HepG2 (cell line): ENCODE data around the gene TMEM127. TPM values are rescaled to one million over a fixed set of nuclear protein-coding genes. Genes with fewer than 3 reads are reported as not detected.

Experiments used
- AHDC1 ChIP-seq: sonication (generic); formaldehyde crosslinking; IDR thresholded peaks from 2 replicates; pipeline ENCODE4 v1.5.1; 2020; ENCODE audit warnings: mild to moderate bottlenecking, missing genetic modification reagents, borderline replicate concordance
- BORCS8-MEF2B ChIP-seq: sonication (generic); formaldehyde crosslinking; IDR thresholded peaks from 2 replicates; pipeline ENCODE4 v1.8.0; 2022; ENCODE audit warnings: mild to moderate bottlenecking, missing genetic modification reagents
- CCDC6 ChIP-seq: sonication (generic); formaldehyde crosslinking; IDR thresholded peaks from 2 replicates; pipeline ENCODE4 v1.8.1; 2022; ENCODE audit warnings: mild to moderate bottlenecking, missing genetic modification reagents, moderate library complexity
- FOSL1 ChIP-seq: sonication (generic); formaldehyde crosslinking; IDR thresholded peaks from 2 replicates; pipeline ENCODE4 v1.9.0; 2021; ENCODE audit warnings: missing genetic modification reagents, borderline replicate concordance
- FOXO1 ChIP-seq: sonication (generic); formaldehyde crosslinking; IDR thresholded peaks from 2 replicates; pipeline ENCODE4 v1.4.0; 2020; ENCODE audit warnings: missing genetic modification reagents
- HMGA1 ChIP-seq: sonication (generic); formaldehyde crosslinking; conservative IDR thresholded peaks from 2 replicates; pipeline ENCODE4 v1.4.0; 2020; ENCODE audit warnings: missing genetic modification reagents
- JUN ChIP-seq: sonication (generic); formaldehyde crosslinking; IDR thresholded peaks from 2 replicates; pipeline ENCODE4 v1.4.0; 2020; ENCODE audit warnings: mild to moderate bottlenecking, missing genetic modification reagents
- KLF13 ChIP-seq: sonication (generic); formaldehyde crosslinking; IDR thresholded peaks from 2 replicates; pipeline ENCODE4 v1.4.0; 2020; ENCODE audit warnings: mild to moderate bottlenecking, missing genetic modification reagents
- RERE ChIP-seq: IDR thresholded peaks from 2 replicates; pipeline ENCODE4 v1.6.1; 2016; ENCODE audit warnings: low read depth, missing genetic modification reagents, missing compliant biosample characterization
- ZFP90 ChIP-seq: sonication (generic); formaldehyde crosslinking; IDR thresholded peaks from 2 replicates; pipeline ENCODE4 v1.8.0; 2022; ENCODE audit warnings: missing genetic modification reagents, mild to moderate bottlenecking, inconsistent platforms, borderline replicate concordance
- ZNF160 ChIP-seq: sonication (generic); formaldehyde crosslinking; IDR thresholded peaks from 2 replicates; pipeline ENCODE4 v1.8.0; 2022; ENCODE audit warnings: mild to moderate bottlenecking, inconsistent platforms, missing genetic modification reagents
- ZNF230 ChIP-seq: sonication (generic); formaldehyde crosslinking; IDR thresholded peaks from 2 replicates; pipeline ENCODE4 v1.4.0; 2020; ENCODE audit warnings: mild to moderate bottlenecking, missing genetic modification reagents
- ZNF256 ChIP-seq: sonication (generic); formaldehyde crosslinking; conservative IDR thresholded peaks from 2 replicates; pipeline ENCODE4 v1.4.0; 2020; ENCODE audit warnings: missing genetic modification reagents
- ZNF614 ChIP-seq: IDR thresholded peaks from 2 replicates; pipeline ENCODE4 v1.6.1; 2018; ENCODE audit warnings: missing biosample characterization, missing genetic modification reagents, inconsistent platforms, borderline replicate concordance
- ZNF792 ChIP-seq: IDR thresholded peaks from 2 replicates; pipeline ENCODE4 v1.6.1; 2016
- ZNF839 ChIP-seq: sonication (generic); formaldehyde crosslinking; IDR thresholded peaks from 2 replicates; pipeline ENCODE4 v1.4.0; 2020; ENCODE audit warnings: missing genetic modification reagents, mild to moderate bottlenecking, borderline replicate concordance
- ZSCAN5A ChIP-seq: sonication (generic); formaldehyde crosslinking; IDR thresholded peaks from 2 replicates; pipeline ENCODE4 v1.8.0; 2022; ENCODE audit warnings: mild to moderate bottlenecking, missing genetic modification reagents, borderline replicate concordance
- polyA plus RNA-seq, 8 experiments: library from polyadenylated mRNA; depleted of rRNA in 3 of 8; stranded (reverse) in 7 of 8; unstranded in 1 of 8; fragments of >200 nt; fragmentation: Illumina TruSeq in 4 of 8; extraction: Trizol in 4 of 8; gene quantifications; 2 replicates each; pipeline versions ENCODE4 v1.2.1 to v1.2.3, GENCODE V29; 2011 to 2016; ENCODE audit warnings: low read depth in 4 of 8, missing spikeins in 1 of 8, mixed read lengths in 1 of 8; ENCODE audit not compliant: insufficient read depth in 1 of 8
- total RNA-seq, 5 experiments: library from RNA; depleted of rRNA; stranded (reverse); fragments of >200 nt; fragmentation: Illumina TruSeq; extraction: Trizol; gene quantifications; 2 replicates each; pipeline ENCODE4 v1.2.3, GENCODE V29; 2016; ENCODE audit warnings: low read depth in 1 of 5

The TMEM127 gene
- total and polyA plus RNA-seq, 2 of the 13 experiments (the other 11 are each of a cell fraction or from before 2014, with no cell fraction given), result 21.5 to 33.9 TPM

- TF ChIP-seq RERE (CRISPR knock-in tag), result no peak
- TF ChIP-seq HMGA1, result no peak
- peak; percentile 38; the same call in 1 of the 2 replicates for TF ChIP-seq ZSCAN5A (CRISPR knock-in tag)
- TF ChIP-seq FOSL1 (CRISPR knock-in tag), result peak; percentile 30; the same call in 1 of the 2 replicates
- TF ChIP-seq ZNF614 (CRISPR knock-in tag), result peak; percentile 38; the same call in 1 of the 2 replicates
- TF ChIP-seq JUN (CRISPR knock-in tag), result no peak
- peak; percentile 62; the same call in 1 of the 2 replicates for TF ChIP-seq FOXO1
- peak; percentile 21; the same call in 1 of the 2 replicates for TF ChIP-seq ZNF230
- TF ChIP-seq KLF13 (CRISPR knock-in tag), result no peak
- TF ChIP-seq ZFP90 (CRISPR knock-in tag), result peak; percentile 68; the same call in 1 of the 2 replicates
- 0 out of 2 replicates have a peak, but pooled peaks have one; percentile 54 for TF ChIP-seq AHDC1 (CRISPR knock-in tag)
- peak; percentile 72; the same call in 1 of the 2 replicates for TF ChIP-seq ZNF792
- TF ChIP-seq ZNF256, result 0 out of 2 replicates have a peak, but pooled peaks have one; percentile 1
- TF ChIP-seq ZNF839 (CRISPR knock-in tag), result no peak
- peak; percentile 39; the same call in 1 of the 2 replicates for TF ChIP-seq BORCS8-MEF2B (CRISPR knock-in tag)
- no peak for TF ChIP-seq ZNF160
- TF ChIP-seq CCDC6 (CRISPR knock-in tag), result 0 out of 2 replicates have a peak, but pooled peaks have one; percentile 48
These were observed 4.3 kb downstream of the TMEM127 start (continued) for GRCh38 chr2:96261328-96262003.
